Heart right ventricle (tissue), 16 donors: Measurements from ENCODE around the gene SMS. TPM values are rescaled to one million over a fixed set of nuclear protein-coding genes. Genes with fewer than 3 reads are reported as not detected.
A peak's percentile ranks its signal among the peaks of the same experiment; 100 is the strongest.

Experiments
- ATAC-seq, 8 donors: fragments of 200-7000 bp; cut with Tn5 transposase; one replicate each; pipeline ENCODE4 v1.9.1; 2020; ENCODE audit warnings: mild to moderate bottlenecking in 8 of 8, moderate library complexity in 8 of 8, moderate number of reproducible peaks in 1 of 8
- DNase-seq, 2 donors: peaks; one replicate each; pipeline ENCODE4 v3.0.0-alpha.2; 2020
- H3K27ac ChIP-seq, 10 donors: fragments of 200-600 bp; sonication (generic) in 2 of 10; one replicate each; pipeline versions ENCODE4 v1.5.0 to v1.8.0; 2020 to 2022; ENCODE audit warnings: mild to moderate bottlenecking in 3 of 10
- H3K27me3 ChIP-seq, 7 donors: fragments of 200-600 bp; one replicate each; pipeline ENCODE4 v1.8.0; 2021 to 2022; ENCODE audit warnings: mild to moderate bottlenecking in 2 of 7
- H3K36me3 ChIP-seq, 9 donors: fragments of 200-600 bp; sonication (generic) in 1 of 9; one replicate each; pipeline versions ENCODE4 v1.5.0 to v1.8.0; 2020 to 2022; ENCODE audit warnings: mild to moderate bottlenecking in 2 of 9
- H3K4me1 ChIP-seq, 9 donors: fragments of 200-600 bp; sonication (generic) in 1 of 9; one replicate each; pipeline versions ENCODE4 v1.5.0 to v1.8.0; 2020 to 2022; ENCODE audit warnings: mild to moderate bottlenecking in 4 of 9
- H3K4me3 ChIP-seq, 10 donors: fragments of 200-600 bp; sonication (generic) in 2 of 10; one replicate each; pipeline versions ENCODE4 v1.5.0 to v1.8.0; 2020 to 2022; ENCODE audit warnings: mild to moderate bottlenecking in 7 of 10, moderate library complexity in 2 of 10
- H3K9me3 ChIP-seq, 11 donors: fragments of 200-600 bp in 10 of 11; sonication (generic) in 2 of 11; one replicate each; pipeline versions ENCODE4 v1.5.0 to v1.8.0; 2013 to 2022; ENCODE audit warnings: mild to moderate bottlenecking in 2 of 11, control low read depth in 1 of 11, moderate library complexity in 1 of 11
- CTCF ChIP-seq, 9 donors: fragments of 200-600 bp; sonication (generic) in 2 of 9; IDR thresholded peaks; one replicate each; pipeline versions ENCODE4 v1.5.0 to v1.8.0; 2021 to 2022; ENCODE audit warnings: antibody characterized with exemption in 9 of 9, mild to moderate bottlenecking in 5 of 9, moderate library complexity in 1 of 9
- WGBS, 2 donors: extraction: QIAGEN DNeasy Blood & Tissue Kit; methylation state at CpG; one replicate each; pipeline ENCODE4 v1.1.7; 2013; ENCODE audit warnings: inconsistent platforms in 1 of 2; 5-methylcytosine and 5-hydroxymethylcytosine counted together
- intact Hi-C, 10 donors: fragments of 100-400 bp; cut with DNase I; formaldehyde crosslinking; loops; one replicate each; pipeline versions ENCODE4 v1.11.1 to v1.14.2; 2022
- polyA plus RNA-seq, 2 donors: library from polyadenylated mRNA; stranded (reverse); fragments of 200-250 nt; gene quantifications; one replicate each; pipeline ENCODE4 v1.2.3, GENCODE V29; 2013
- total RNA-seq, 10 donors: library from RNA; stranded (reverse); fragmentation: NEBNext Ultra II Directional in 3 of 10; extraction: Animal tissue kit (Norgen Biotek cat#: 25700) in 3 of 10; gene quantifications; one replicate each; pipeline versions ENCODE4 v1.2.1 to v1.2.4, GENCODE V29; 2021 to 2023
- donor health status: Arrhythmogenic right ventricular cardiomyopathy.
- donor health status: ischemic (EF 13 %, LVEDD 7.1; RV severe dilation, severe dysfunction).
- donor health status: healthy with polysubstance abuse.
- donor health status: DM: no; HTN: yes; CAD: no.
- donor health status: DM: no; HTN: no; CAD: no.
- donor health status: ischemic (EF 25% LVEDD 6.9; RV normal size, moderate dysfunction).
- donor health status: ischemic (EF 25% LVEDD 5.7; RV mildly dilated, moderate dysfunction).
- donor health status: healthy.
- donor health status: DM: yes; HTN: yes; CAD: no.
- donor health status: Ischemic cardiomyopathy.
- donor health status: ischemic (EF 35%, LVEDD 5.7; RV mildly dilated, moderate dysfunction).
- donor health status: nonischemic (EF 11% LVEDD 7.7; RV severe dilation, severe dysfunction).
- donor health status: DM: yes; HTN: yes; CAD: no.
- donor health status: PGD.
- donor health status: ischemic (EF 29% LVEDD 5.4; RV normal size, mild dysfunction).
- donor health status: nonischemic (EF 23%, LVEDD 6.1; RV moderate dilation, normal function).

SMS gene
- total and polyA plus RNA-seq, 12 donors = 22.3 to 70.9 (median 53.5) TPM

- whole genome bisulfite sequencing, 2 donors = 78 to 87% methylated on average over 7 of the region's 7 CpGs
- intact Hi-C loops = no loop called here
- DNase-seq (no peak), ATAC-seq (no peak)
- Histone ChIP-seq H3K4me1 (peaks cover 0 to 6% (median 0%) of the 10 kb centered on the region in 9 donors), H3K4me3 (no peak overlapping the region), H3K36me3 (no peaks in the 10 kb centered on the region), H3K9me3 (no peaks in the 10 kb centered on the region), H3K27me3 (no peaks in the 10 kb centered on the region), H3K27ac (peak overlapping the region in 1 of 10 donors; percentile 71)
- TF ChIP-seq CTCF (IDR thresholded peaks at IDR 0.05) = no peak
These were observed 7.4 kb upstream of the SMS start for GRCh38 chrX:21933077-21933476.

- no peak for DNase-seq
- H3K27ac ChIP-seq = no peak overlapping the region
- WGBS, 2 donors = 76 to 86% methylated on average over 3 of the region's 3 CpGs
- no peak for ATAC-seq
- intact Hi-C loops = no loop called here
- no peaks in the 10 kb centered on the region for H3K36me3 ChIP-seq
- no peaks in the 10 kb centered on the region for H3K9me3 ChIP-seq
- peaks cover 0 to 6% (median 0%) of the 10 kb centered on the region in 9 donors for H3K4me1 ChIP-seq
- no peaks in the 10 kb centered on the region for H3K27me3 ChIP-seq
- no peak overlapping the region for H3K4me3 ChIP-seq
- no peak for TF ChIP-seq CTCF (IDR thresholded peaks at IDR 0.05)
These were observed 6.1 kb upstream of the SMS start for GRCh38 chrX:21934414-21934813.

GRCh38 chrX:21939906-21940305, 603 bp upstream of the SMS start:
- DNase-seq (no peak), ATAC-seq (peak in 1 of 8 donors; percentile 7)
- peaks cover 0 to 25% (median 4%) of the 10 kb centered on the region in 9 donors for H3K4me1 ChIP-seq
- no peaks in the 10 kb centered on the region for H3K9me3 ChIP-seq
- 37 to 44% methylated on average over 10 of the region's 10 CpGs for WGBS, 2 donors
- H3K36me3 ChIP-seq = no peaks in the 10 kb centered on the region
- H3K27ac ChIP-seq = peak overlapping the region; percentile 29 to 83 (median 78)
- no peak for TF ChIP-seq CTCF (IDR thresholded peaks at IDR 0.05)
- H3K4me3 ChIP-seq = peak overlapping the region in 9 of 10 donors; percentile 45 to 62 (median 58)
- intact Hi-C loops = no loop called here
- peaks cover 0 to 9% (median 0%) of the 10 kb centered on the region in 7 donors for H3K27me3 ChIP-seq

GRCh38 chrX:21943460-21944135, 3.1 kb downstream of the SMS start:
- H3K36me3 ChIP-seq = no peaks in the 10 kb centered on the region
- peaks cover 0 to 53% (median 15%) of the 10 kb centered on the region in 9 donors for H3K4me1 ChIP-seq
- peak overlapping the region in 6 of 10 donors; percentile 22 to 46 (median 31) for H3K27ac ChIP-seq
- no peak for DNase-seq
- intact Hi-C loops = no loop called here
- H3K27me3 ChIP-seq = peaks cover 0 to 9% (median 0%) of the 10 kb centered on the region in 7 donors
- no peak overlapping the region for H3K4me3 ChIP-seq
- no peak for ATAC-seq
- 58 to 62% methylated on average over 11 of the region's 11 CpGs for WGBS, 2 donors
- no peak for TF ChIP-seq CTCF (IDR thresholded peaks at IDR 0.05)
- no peaks in the 10 kb centered on the region for H3K9me3 ChIP-seq
